Brain pericyte (primary cell): ENCODE measurements around the gene KLHDC7B.
"Not testable (repeated sequence)": the region's sequence is repeated elsewhere in the genome, so short reads cannot be mapped to it uniquely, and the experiment has no call there.

Source experiments
- DNase-seq: peaks from one replicate; pipeline ENCODE4 v3.0.0-alpha.2; 2012; ENCODE audit warnings: low read depth, low spot score

The KLHDC7B gene

GRCh38 chr22:50517495-50518260, 28.0 kb upstream of the KLHDC7B start:
- DNase-seq = no peak

DNA sequence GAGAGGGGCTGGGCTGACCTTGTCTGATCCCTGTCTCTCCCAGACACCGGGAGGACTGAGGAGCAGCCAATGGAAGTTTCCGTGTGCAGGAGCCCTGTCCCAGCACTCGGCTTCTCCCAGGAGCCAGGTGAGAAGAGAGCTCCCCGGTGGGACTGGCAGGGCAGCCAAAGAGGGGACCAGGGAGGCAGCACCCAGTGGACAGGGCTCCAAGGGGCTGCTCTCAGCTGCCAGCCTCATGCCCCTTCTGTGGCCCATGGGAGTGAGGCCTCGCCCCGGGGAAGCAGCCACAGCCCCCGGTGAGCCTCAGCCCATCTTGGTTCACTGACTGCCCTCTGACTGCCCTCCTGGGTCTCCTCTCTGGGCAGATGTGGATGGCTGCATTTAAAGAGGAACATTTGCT, 27.1 kb upstream of the KLHDC7B start:
- no peak for DNase-seq

- no peak for DNase-seq
These were observed 26.5 kb upstream of the KLHDC7B start for GRCh38 chr22:50519151-50519550.

DNA sequence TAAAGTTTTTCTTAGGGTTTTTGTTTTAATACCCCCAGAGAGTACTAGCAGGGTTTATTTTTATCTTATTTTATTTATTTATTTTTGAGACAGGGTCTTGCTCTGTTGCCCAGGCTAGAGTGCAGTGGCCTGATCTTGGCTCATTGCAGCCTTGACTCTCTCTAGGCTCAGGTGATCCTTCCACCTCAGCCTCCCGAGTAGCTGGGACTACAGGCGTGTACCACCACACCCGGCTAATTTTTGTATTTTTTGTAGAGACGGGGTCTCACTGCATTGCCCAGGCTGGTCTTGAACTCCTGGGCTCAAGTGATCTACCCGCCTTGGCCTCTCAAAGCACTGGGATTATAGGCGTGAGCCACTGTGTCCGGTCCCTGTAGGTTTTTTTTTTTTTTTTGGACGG, 25.5 kb upstream of the KLHDC7B start:
- DNase-seq = not testable (repeated sequence)

- DNase-seq = no peak
These were observed 24.8 kb upstream of the KLHDC7B start for GRCh38 chr22:50520826-50521453.

DNA sequence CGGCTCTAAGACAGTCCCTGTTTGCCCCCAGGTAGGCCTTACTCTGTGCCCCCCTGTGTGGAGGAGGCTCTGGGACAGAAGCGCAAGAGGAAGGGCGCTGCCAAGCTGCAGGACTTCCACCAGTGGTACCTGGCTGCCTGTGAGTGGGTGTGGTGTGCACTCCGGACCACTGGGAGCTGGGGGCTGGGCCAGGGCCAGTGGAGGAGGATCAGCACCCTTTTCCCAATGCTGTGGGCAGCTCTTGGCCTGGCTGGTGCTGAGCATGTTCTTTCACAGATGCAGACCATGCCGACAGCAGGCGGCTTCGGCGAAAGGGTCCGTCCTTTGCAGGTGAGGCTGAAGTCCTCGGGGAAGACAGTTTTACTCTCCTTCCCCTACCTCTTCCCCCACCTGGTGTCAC, 24.0 kb upstream of the KLHDC7B start:
- DNase-seq = no peak

GRCh38 chr22:50522208-50522805, 23.4 kb upstream of the KLHDC7B start:
- DNase-seq = no peak

- DNase-seq = no peak
These were observed 22.8 kb upstream of the KLHDC7B start for GRCh38 chr22:50522806-50523438.

DNA sequence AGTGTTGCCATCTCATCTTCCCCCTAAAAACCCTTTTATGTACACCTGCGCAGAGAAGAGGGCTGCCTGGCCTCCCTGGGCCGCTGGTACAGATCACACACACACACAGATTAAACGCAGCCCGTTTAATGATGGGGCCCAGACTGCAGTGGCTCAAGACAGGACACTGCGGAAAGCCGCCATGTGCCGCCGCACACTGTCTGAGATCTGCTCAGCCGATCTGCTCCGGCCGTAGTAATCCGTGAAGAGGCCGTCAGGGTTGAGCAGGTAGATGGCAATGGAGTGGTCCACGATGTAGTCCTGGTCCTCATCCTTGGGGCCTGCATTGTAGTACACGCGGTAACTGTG, 22.3 kb upstream of the KLHDC7B start:
- no peak for DNase-seq

DNA sequence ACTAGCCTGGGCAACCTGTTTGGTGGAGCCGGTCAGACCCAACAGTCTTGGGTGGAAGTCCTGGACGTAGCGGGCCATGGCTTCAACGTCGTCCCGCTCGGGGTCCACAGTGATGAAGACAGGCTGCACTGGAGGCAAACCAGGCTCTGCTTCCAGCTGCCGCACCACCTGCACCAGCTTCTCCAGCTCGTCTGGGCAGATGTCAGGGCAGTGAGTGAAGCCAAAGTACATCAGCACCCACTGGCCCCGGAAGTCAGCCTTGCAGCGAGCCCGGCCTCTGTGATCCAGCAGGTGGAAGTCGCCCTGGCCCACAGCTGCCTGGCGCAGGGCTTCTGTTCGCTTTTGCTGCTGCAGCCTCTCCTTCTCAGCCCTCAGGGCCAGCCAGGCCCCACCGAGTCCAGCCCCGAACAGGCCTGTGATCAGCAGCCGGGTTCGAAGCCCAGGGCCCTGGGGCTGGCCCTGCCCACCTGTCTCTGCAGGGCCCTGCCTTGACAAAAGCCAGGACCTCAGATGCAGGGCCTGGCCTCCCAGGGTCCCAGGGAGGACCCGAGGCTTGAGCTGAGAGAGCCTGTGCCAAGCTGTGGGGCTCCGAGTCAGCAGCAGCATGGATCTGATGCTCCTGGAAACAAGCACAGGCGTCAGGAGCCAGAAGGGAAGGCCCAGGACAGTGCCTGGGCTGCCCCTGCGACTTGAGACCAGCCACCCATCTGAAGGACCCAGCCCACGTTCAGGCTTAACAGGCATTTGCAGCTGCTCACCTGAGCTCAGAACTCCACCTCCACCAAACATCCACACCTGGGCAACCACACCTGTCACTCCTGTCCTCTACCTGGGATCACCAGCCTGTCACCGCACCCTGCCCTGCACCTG, 21.7 kb upstream of the KLHDC7B start:
- DNase-seq = no peak

DNA sequence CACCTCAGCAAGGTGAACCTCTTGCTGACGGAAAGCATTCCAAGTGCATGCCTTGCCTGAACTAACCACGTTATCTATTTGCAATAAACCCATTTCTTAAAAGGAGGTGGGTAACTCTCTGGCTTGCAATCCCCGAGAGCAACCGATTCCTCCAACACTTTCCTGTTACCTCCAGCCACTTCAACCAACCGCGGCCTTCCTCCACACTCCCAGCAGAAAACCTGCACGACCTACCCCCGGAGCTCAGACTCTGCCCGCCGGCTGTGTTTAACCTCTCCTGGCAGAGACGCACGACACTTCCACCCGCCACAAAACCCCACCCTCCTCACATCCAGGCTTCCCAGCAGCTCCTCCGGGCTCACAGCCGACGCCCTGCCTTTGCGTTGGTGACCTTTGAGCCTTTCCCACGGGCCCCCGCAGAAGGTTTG, 21.0 kb upstream of the KLHDC7B start:
- DNase-seq = no peak

- peak; percentile 89 for DNase-seq
These were observed 20.4 kb upstream of the KLHDC7B start, which contains the start of gene SCO2 for GRCh38 chr22:50525104-50525857. TSS of gene SCO2 (minus strand) at chr22:50525598. CDS start at chr22:50524411, 1,187 bp downstream.

DNA sequence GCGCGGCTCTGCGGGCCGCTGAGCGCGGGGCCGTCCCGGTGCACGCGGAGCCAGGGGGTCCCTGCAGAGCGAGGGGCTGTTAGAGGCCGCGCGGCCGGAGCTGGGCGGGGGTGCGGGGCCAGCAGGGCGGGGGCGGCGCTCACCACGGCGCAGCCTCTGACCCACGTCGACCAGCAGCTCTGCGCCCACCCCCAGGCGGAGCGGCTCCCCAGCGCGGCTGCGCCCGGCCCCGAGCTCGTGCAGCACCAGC, 19.9 kb upstream of the KLHDC7B start:
- DNase-seq = no peak

- DNase-seq = no peak
These were observed 19.4 kb upstream of the KLHDC7B start for GRCh38 chr22:50526108-50526833.

GRCh38 chr22:50526834-50527801, 18.6 kb upstream of the KLHDC7B start:
- no peak for DNase-seq

GRCh38 chr22:50527921-50528681, 17.6 kb upstream of the KLHDC7B start:
- no peak for DNase-seq

DNA sequence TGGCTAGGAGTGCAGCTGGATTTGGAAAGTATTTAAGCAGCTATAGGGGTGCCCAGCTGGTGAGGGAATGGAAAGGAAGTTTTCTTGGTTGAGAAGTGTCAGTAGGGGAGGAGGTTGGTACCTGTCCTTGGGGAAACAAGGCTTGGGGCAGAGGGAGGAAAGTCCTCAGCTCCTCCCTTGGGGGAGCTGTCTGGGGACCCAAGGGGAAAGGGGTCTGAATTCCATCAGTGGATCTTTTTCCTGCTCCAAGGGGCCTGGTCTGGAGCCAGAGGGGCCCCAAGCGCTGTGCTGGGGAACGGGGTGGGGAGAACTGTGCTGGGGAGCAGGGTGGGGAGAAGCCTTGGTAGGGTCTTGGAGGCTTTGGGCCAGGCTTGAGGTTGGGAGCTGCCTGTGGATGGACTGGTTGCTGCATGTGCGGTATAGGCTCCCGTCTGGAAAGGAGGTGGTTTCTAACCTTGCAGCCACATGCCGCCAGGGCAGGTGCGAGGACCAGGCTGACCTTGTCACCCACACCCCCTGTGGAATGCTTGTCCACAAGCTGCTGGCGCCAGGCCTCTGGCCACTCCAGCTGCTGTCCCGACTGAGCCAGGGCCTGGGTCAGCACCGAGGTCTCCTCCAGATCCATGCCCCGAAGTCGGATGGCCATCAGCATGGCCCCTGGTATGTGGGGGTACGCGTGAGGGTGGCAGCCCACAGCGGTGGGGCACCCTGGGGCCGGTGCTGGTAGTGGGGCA, 16.9 kb upstream of the KLHDC7B start:
- DNase-seq = no peak

GRCh38 chr22:50529416-50529896, 16.2 kb upstream of the KLHDC7B start:
- no peak for DNase-seq
